ENCODE results near the gene DLK2. TPM values are rescaled to one million over a fixed set of nuclear protein-coding genes. Genes with fewer than 3 reads are reported as not detected.

Gene DLK2
- total and polyA plus RNA-seq, 2 of the 13 experiments (the other 11 are each of a cell fraction or from before 2014, with no cell fraction given), result 1.2 to 3.8 TPM

- no peak for DNase-seq (ENCODE audit: low spot score)
- Histone ChIP-seq H3K4me2 (ENCODE audit: low read depth, low read length) (no peak overlapping the region), H3K4me1 (ENCODE audit: insufficient read depth, low read length) (peaks cover 26% of the 10 kb centered on the region), H3K27ac (ENCODE audit: extremely low read length, insufficient read depth, low read length) (no peak overlapping the region), H3K27me3 (ENCODE audit: control insufficient read depth in 1 of 2, insufficient read depth in 2 of 2, low read length in 2 of 2) (no peaks in the 10 kb centered on the region), H3K4me3 (replicated peaks in 1 of 3; ENCODE audit: insufficient read depth in 1 of 3, low read depth in 2 of 3, low read length in 3 of 3) (no peak overlapping the region), H3K36me3 (replicated peaks in 1 of 2; ENCODE audit: control insufficient read depth in 1 of 2, insufficient read depth in 2 of 2, low read length in 2 of 2) (peaks cover 50 to 66% of the 10 kb centered on the region in 2 experiments), H4K20me1 (ENCODE audit: insufficient read depth, low read length) (no peaks in the 10 kb centered on the region), H3K9ac (ENCODE audit: insufficient read depth, low read depth, low read length) (no peak overlapping the region), H3K79me2 (ENCODE audit: insufficient read depth, low read length) (no peaks in the 10 kb centered on the region), H2AFZ (ENCODE audit: low read length) (no peak overlapping the region), H3K9me3 (ENCODE audit: low read length) (no peaks in the 10 kb centered on the region)
- ATAC-seq, result no peak
- CTCF ChIA-PET (ENCODE audit: low intra/inter-chr PET ratio, low total read pairs), result no interaction called here
- POLR2A ChIA-PET, result interaction anchor here (1.2 kb wide), 1 partner anchor 10 kb away, joined by 3 read pairs; no protein-coding TSS in a partner anchor
- 97% methylated on average over 3 of the region's 3 CpGs for WGBS (ENCODE audit: low lambda C conversion rate)
- FAIRE-seq, result no peak
- no TSS peak for BruUV-seq (replicated peaks)
- intact Hi-C loops (cut with micrococcal nuclease; ENCODE audit: unreplicated experiment) (no loop called here), in situ Hi-C loops (cut with HindIII; ENCODE audit: extremely low pct_ligation_motif_present, low pct_unique_long_range_greater_than_20kb) (no loop called here)
- TF ChIP-seq BRD4 (CRISPR knock-in tag; IDR thresholded peaks at IDR 0.05) (no peak), ZNF781 (CRISPR knock-in tag; IDR thresholded peaks at IDR 0.05; ENCODE audit: borderline replicate concordance, not compliant biosample characterization) (no peak), FOXP1 (IDR thresholded peaks at IDR 0.05) (no peak), FOXP1 (CRISPR knock-in tag; IDR thresholded peaks at IDR 0.05) (no peak), NR1H2 (CRISPR knock-in tag; IDR thresholded peaks at IDR 0.05; ENCODE audit: borderline replicate concordance, low read depth) (no peak), ZNF33B (CRISPR knock-in tag; IDR thresholded peaks at IDR 0.05) (no peak), ZNF652 (CRISPR knock-in tag; IDR thresholded peaks at IDR 0.05; ENCODE audit: borderline replicate concordance, low read depth) (no peak), ZNF251 (CRISPR knock-in tag; IDR thresholded peaks at IDR 0.05) (no peak)
- TF ChIP-seq, protein P1, sequence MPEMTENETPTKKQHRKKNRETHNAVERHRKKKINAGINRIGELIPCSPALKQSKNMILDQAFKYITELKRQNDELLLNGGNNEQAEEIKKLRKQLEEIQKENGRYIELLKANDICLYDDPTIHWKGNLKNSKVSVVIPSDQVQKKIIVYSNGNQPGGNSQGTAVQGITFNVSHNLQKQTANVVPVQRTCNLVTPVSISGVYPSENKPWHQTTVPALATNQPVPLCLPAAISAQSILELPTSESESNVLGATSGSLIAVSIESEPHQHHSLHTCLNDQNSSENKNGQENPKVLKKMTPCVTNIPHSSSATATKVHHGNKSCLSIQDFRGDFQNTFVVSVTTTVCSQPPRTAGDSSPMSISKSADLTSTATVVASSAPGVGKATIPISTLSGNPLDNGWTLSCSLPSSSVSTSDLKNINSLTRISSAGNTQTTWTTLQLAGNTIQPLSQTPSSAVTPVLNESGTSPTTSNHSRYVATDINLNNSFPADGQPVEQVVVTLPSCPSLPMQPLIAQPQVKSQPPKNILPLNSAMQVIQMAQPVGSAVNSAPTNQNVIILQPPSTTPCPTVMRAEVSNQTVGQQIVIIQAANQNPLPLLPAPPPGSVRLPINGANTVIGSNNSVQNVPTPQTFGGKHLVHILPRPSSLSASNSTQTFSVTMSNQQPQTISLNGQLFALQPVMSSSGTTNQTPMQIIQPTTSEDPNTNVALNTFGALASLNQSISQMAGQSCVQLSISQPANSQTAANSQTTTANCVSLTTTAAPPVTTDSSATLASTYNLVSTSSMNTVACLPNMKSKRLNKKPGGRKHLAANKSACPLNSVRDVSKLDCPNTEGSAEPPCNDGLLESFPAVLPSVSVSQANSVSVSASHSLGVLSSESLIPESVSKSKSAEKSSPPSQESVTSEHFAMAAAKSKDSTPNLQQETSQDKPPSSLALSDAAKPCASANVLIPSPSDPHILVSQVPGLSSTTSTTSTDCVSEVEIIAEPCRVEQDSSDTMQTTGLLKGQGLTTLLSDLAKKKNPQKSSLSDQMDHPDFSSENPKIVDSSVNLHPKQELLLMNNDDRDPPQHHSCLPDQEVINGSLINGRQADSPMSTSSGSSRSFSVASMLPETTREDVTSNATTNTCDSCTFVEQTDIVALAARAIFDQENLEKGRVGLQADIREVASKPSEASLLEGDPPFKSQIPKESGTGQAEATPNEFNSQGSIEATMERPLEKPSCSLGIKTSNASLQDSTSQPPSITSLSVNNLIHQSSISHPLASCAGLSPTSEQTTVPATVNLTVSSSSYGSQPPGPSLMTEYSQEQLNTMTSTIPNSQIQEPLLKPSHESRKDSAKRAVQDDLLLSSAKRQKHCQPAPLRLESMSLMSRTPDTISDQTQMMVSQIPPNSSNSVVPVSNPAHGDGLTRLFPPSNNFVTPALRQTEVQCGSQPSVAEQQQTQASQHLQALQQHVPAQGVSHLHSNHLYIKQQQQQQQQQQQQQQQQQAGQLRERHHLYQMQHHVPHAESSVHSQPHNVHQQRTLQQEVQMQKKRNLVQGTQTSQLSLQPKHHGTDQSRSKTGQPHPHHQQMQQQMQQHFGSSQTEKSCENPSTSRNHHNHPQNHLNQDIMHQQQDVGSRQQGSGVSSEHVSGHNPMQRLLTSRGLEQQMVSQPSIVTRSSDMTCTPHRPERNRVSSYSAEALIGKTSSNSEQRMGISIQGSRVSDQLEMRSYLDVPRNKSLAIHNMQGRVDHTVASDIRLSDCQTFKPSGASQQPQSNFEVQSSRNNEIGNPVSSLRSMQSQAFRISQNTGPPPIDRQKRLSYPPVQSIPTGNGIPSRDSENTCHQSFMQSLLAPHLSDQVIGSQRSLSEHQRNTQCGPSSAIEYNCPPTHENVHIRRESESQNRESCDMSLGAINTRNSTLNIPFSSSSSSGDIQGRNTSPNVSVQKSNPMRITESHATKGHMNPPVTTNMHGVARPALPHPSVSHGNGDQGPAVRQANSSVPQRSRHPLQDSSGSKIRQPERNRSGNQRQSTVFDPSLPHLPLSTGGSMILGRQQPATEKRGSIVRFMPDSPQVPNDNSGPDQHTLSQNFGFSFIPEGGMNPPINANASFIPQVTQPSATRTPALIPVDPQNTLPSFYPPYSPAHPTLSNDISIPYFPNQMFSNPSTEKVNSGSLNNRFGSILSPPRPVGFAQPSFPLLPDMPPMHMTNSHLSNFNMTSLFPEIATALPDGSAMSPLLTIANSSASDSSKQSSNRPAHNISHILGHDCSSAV (CRISPR knock-in tag; IDR thresholded peaks at IDR 0.05; ENCODE audit: borderline replicate concordance), result no peak
- TF ChIP-seq, protein P2, sequence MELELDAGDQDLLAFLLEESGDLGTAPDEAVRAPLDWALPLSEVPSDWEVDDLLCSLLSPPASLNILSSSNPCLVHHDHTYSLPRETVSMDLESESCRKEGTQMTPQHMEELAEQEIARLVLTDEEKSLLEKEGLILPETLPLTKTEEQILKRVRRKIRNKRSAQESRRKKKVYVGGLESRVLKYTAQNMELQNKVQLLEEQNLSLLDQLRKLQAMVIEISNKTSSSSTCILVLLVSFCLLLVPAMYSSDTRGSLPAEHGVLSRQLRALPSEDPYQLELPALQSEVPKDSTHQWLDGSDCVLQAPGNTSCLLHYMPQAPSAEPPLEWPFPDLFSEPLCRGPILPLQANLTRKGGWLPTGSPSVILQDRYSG (CRISPR knock-in tag; IDR thresholded peaks at IDR 0.05), result no peak
Measured at GRCh38 chr6:43500921-43501320, 45.6 kb upstream of the DLK2 start.
